Cardiac muscle cell (in vitro differentiated cells and primary cell): ENCODE data around the gene CDC42. TPM values are rescaled to one million over a fixed set of nuclear protein-coding genes. Genes with fewer than 3 reads are reported as not detected.
A peak's percentile ranks its signal among the peaks of the same experiment; 100 is the strongest.
"Not testable (repeated sequence)": the region's sequence is repeated elsewhere in the genome, so short reads cannot be mapped to it uniquely, and the experiment has no call there.

Source experiments
- DNase-seq, 2 donors: peaks; one replicate each; pipeline versions ENCODE4 v3.0.0 to v3.0.0-alpha.2; 2010 to 2017; ENCODE audit warnings: low read depth in 1 of 2, low spot score in 1 of 2
- H3K27ac ChIP-seq: fragments of 200-600 bp; sonication (generic); 2 replicates; pipeline ENCODE4 v1.5.1; 2016
- H3K27me3 ChIP-seq: fragments of 200-600 bp; sonication (generic); 2 replicates; pipeline ENCODE4 v1.6.0; 2016; ENCODE audit warnings: control low read depth
- H3K36me3 ChIP-seq: fragments of 200-600 bp; sonication (generic); 2 replicates; pipeline ENCODE4 v1.5.1; 2016; ENCODE audit warnings: control low read depth
- H3K4me1 ChIP-seq: fragments of 200-600 bp; sonication (generic); 2 replicates; pipeline ENCODE4 v1.8.1; 2017; ENCODE audit warnings: low read depth, mild to moderate bottlenecking, mixed run types
- H3K4me3 ChIP-seq: fragments of 200-600 bp; sonication (generic); 2 replicates; pipeline ENCODE4 v1.5.1; 2016; ENCODE audit warnings: mild to moderate bottlenecking
- H3K9me3 ChIP-seq: fragments of 200-600 bp; sonication (generic); 2 replicates; pipeline ENCODE4 v1.5.1; 2017; ENCODE audit warnings: low read depth, mild to moderate bottlenecking, control low read depth
- CTCF ChIP-seq: IDR thresholded peaks from 2 replicates; pipeline ENCODE4 v1.5.1; 2012; ENCODE audit warnings: low read depth, mild to moderate bottlenecking, low read length
- polyA plus RNA-seq: library from polyadenylated mRNA; unstranded; fragments of >200 nt; fragmentation: Nextera tagmentation; extraction: Ambion mirVana; gene quantifications from 2 replicates; pipeline ENCODE4 v1.2.1, GENCODE V29; 2016
- total RNA-seq: library from RNA; depleted of rRNA; stranded (reverse); fragments of >200 nt; gene quantifications from 2 replicates; pipeline ENCODE4 v1.2.3, GENCODE V29; 2016

The CDC42 gene
- 140 and 167 TPM in 2 replicates for total RNA-seq
- polyA plus RNA-seq, result 72.0 and 76.7 TPM in 2 replicates

- Histone ChIP-seq H3K9me3 (no peaks in the 10 kb centered on the region), H3K36me3 (no peaks in the 10 kb centered on the region), H3K27ac (peak within 1 kb of the TSS; percentile 100), H3K4me3 (peak within 1 kb of the TSS; percentile 87), H3K4me1 (peaks cover 24% of the 10 kb centered on the region), H3K27me3 (no peaks in the 10 kb centered on the region)
- TF ChIP-seq CTCF, result no peak
- DNase-seq, result peak; percentile 96 to 98
Observed at GRCh38 chr1:22052115-22053016, at the start of gene CDC42. Gene CDC42, plus strand, starts transcription at chr1:22052709. Its CDS starts 25,770 bp downstream, at chr1:22078479.

GRCh38 chr1:22002875-22003274 lies 49.6 kb upstream of the CDC42 start:
- not testable (repeated sequence) for H3K27ac ChIP-seq, H3K4me3 ChIP-seq, H3K36me3 ChIP-seq, H3K4me1 ChIP-seq, H3K27me3 ChIP-seq, DNase-seq, H3K9me3 ChIP-seq

GRCh38 chr1:22003959-22004358 lies 48.5 kb upstream of the CDC42 start:
- DNase-seq, H3K9me3 ChIP-seq, H3K4me3 ChIP-seq, H3K27me3 ChIP-seq, H3K36me3 ChIP-seq, H3K4me1 ChIP-seq, H3K27ac ChIP-seq: not testable (repeated sequence)

DNA sequence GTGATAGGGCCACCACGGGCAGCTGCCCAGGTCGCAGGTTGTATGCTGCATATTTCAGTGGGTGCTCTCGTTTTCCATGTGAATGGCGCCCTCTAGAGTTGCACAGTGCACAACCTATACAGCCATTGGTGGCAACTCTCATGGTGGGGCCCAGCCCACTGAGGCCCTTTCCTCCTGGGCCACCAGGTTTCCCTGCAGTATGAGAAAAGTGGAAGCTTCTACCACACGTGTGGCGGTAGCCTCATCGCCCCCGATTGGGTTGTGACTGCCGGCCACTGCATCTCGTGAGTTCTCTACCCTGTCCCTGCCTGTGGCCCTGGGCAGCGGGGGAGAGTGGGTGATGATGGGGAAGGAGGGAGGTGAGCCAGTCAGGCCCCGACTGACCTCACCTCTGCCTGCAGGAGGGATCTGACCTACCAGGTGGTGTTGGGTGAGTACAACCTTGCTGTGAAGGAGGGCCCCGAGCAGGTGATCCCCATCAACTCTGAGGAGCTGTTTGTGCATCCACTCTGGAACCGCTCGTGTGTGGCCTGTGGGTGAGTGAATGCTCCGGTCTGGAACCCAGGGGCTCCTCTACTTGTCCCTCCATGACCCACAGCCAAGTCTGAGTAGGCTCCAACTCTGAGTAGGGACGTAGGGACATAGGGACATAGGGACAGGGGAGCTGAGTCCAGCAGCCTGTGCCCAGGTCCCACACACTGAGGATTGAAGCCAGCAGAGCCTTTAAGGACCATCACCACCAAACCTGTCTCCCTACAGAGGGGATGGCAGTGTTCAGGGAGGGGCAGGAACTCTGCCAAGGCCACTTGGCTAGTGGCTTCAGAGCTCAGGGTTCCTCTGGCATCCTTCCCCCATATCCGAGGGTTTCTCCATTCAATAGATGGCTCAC lies 47.0 kb upstream of the CDC42 start:
- not testable (repeated sequence) for H3K9me3 ChIP-seq, H3K27ac ChIP-seq, H3K4me3 ChIP-seq, H3K4me1 ChIP-seq, H3K27me3 ChIP-seq, H3K36me3 ChIP-seq
- peak; percentile 38 for TF ChIP-seq CTCF
- peak; percentile 43 to 67 for DNase-seq

DNA sequence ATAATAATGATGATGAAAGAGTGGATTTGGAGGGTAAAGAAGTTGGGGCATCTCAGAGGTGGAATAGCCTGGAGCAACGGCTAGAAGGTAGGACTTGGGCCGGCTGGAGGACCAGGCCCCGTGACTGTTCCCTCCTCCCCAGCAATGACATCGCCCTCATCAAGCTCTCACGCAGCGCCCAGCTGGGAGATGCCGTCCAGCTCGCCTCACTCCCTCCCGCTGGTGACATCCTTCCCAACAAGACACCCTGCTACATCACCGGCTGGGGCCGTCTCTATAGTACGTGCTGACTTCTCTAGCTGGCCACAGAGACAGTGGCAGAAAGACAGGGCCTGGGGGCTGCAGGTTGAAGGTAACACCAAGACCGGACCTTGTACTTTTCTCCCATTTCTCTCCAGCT lies 45.8 kb upstream of the CDC42 start:
- H3K4me1 ChIP-seq, DNase-seq, H3K9me3 ChIP-seq, H3K4me3 ChIP-seq, H3K27ac ChIP-seq, H3K27me3 ChIP-seq, H3K36me3 ChIP-seq: not testable (repeated sequence)

DNA sequence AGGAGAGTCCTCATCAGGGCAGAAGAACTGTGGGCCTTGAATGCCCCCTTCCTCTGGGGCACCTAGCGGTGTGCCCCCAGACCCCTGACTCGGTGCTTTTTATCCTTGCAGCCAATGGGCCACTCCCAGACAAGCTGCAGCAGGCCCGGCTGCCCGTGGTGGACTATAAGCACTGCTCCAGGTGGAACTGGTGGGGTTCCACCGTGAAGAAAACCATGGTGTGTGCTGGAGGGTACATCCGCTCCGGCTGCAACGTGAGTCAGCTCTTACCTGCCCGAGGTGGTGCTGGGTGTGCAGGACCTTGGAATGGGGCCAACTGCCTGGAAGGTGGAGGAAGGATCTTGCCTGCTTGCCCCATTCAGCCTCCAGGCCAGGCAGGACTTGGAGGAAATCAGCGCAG lies 45.2 kb upstream of the CDC42 start:
- H3K36me3 ChIP-seq, H3K9me3 ChIP-seq, H3K4me3 ChIP-seq, DNase-seq, H3K27me3 ChIP-seq, H3K27ac ChIP-seq, H3K4me1 ChIP-seq: not testable (repeated sequence)

- not testable (repeated sequence) for H3K27ac ChIP-seq, H3K36me3 ChIP-seq, H3K4me1 ChIP-seq, H3K9me3 ChIP-seq, DNase-seq, H3K27me3 ChIP-seq, H3K4me3 ChIP-seq
Observed at GRCh38 chr1:22009566-22009965, 42.9 kb upstream of the CDC42 start.

DNA sequence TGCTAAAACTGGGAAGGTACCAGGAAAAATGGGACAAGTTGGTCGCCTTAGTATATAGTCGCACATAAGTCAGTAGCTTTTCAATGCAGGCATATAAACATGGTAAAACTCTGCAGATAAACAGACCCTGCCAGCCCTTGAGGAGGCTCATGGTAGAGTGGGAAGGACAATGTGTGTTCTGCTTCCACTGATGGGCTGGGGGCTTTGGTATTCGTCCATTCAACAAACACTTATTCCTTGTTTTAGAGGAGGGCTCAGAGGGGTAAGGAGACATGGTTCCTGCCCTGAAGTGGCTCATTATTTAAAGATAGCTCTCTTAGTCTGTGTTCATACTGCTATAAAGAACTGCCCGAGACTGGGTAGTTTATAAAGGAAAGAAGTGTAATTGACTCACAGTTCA lies 39.8 kb upstream of the CDC42 start:
- not testable (repeated sequence) for H3K27ac ChIP-seq, H3K27me3 ChIP-seq, H3K4me3 ChIP-seq, H3K9me3 ChIP-seq, H3K4me1 ChIP-seq, DNase-seq, H3K36me3 ChIP-seq

- H3K4me3 ChIP-seq, H3K4me1 ChIP-seq, H3K36me3 ChIP-seq, DNase-seq, H3K27me3 ChIP-seq, H3K9me3 ChIP-seq, H3K27ac ChIP-seq: not testable (repeated sequence)
Observed at GRCh38 chr1:22014575-22015206, 37.8 kb upstream of the CDC42 start.
